NCI-H1048 (cell line): ENCODE measurements around the gene GRIK1.
"Not testable (repeated sequence)": the region's sequence is repeated elsewhere in the genome, so short reads cannot be mapped to it uniquely, and the experiment has no call there.

Experiments
- DNase-seq: peaks from one replicate; lab custom pipeline; 2025; lab: John Stamatoyannopoulos, UW

Gene GRIK1

DNA sequence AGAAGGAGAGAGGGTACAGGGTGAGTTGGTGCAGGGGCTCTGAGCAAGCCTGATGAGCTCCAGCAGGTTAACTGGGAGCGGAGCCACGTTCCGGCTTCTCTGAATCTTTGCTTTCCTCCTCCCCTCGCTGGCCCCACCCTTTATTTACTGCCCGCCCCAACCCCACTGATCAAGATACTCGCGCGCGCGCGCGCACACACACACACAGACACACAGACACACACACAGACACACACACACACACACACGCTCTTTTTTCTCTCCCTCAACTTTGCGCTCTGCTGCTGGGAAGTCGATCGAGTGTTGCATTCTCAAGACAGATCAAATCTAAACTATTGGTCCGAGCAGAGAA lies at the start of gene GRIK1:
Gene GRIK1 (minus strand): TSS at position 73 of the 352 bp plus-strand sequence.
- no peak for DNase-seq

DNA sequence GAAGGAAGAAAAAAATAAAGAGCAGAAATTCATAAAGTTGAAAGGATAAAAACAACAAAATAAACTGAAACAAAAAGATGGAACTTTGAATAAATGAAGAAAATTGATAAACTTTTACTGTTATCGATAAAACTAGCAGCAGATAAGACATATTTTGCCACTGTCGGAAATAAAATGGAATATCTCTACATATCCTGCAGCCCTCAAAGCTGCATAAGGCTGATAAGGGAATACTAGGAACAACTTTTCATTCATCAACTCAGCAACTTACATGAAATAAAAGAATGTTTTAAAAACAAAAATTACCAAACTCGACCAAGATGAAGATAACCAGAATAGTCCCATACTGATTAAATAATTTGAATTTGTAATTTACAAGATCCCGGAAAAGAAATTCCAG lies 48.0 kb upstream of the GRIK1 start:
- no peak for DNase-seq

DNA sequence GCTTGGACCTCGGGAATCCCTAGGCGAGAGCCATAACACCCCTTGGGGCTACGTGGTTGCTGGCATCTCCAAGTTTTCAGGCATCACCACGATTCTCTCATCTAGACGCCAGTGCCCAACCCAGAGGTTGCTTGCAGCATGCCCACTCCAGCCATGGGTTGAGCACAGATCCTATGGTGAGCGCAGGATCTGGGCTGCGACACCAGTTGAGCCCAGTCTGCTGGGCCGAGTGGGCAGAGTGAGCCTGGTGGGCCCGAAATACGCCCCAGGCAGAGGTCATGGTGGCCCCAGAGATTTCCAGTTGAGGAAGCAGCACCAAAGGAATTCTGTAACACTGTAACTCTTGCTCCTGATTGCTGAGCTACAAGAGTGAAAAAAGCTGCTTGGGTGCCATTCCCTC lies 46.1 kb upstream of the GRIK1 start:
- no peak for DNase-seq

DNA sequence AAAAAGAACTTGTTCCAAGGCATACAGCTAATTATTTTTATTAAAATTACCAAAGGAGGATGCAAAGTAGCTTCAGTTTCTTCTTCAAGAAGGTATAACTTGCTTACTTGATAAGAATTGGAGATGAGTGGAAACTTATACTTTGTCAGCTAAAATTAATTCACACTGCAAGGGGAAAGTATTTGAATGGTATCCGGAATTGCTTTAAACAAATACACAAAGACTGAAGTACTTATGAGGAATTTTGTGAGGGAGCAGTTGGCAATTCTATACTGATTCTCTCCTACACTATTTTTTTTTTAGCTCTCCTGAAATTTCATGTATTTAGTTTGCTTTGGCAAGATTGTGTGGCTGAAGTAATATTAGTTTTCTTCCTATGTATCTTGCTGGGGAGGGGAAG lies 39.2 kb upstream of the GRIK1 start:
- no peak for DNase-seq

DNA sequence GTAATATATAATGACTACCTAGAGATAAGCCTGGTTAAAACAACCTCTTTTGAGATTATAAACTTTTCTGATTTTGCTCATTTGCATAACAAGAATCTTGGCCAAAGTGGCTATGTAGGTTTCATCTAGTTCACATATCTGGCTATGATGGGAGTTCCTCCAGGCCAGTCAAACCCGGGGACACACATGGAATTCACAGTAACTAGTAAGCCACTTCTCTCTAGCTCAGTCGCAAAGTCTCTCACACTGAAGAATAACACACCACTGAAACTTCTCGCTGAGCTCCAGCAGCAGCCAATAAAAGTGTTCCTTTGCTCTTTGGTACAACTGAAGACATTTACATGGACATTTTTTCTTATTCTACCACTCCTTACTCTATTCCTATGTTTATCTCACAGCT lies 36.0 kb upstream of the GRIK1 start:
- DNase-seq: no peak

DNA sequence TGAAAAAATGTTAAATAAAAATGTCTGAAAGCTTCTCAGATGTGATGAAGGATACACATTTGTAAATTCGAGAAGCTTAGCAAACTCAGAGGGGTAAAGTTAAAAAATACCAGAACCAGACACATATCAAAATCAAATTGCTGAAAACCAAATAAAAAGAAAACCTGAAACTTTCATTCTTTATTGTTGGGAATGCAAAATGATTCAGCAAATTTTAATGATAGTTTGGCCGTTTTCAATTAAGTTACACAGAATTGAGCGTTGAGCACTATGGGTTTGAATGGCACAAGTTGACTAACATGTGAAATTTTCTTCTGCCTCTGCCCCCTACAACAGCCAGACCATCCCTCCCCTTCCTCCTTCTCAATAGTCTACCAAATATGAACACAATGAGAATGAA lies 33.5 kb upstream of the GRIK1 start:
- no peak for DNase-seq

DNA sequence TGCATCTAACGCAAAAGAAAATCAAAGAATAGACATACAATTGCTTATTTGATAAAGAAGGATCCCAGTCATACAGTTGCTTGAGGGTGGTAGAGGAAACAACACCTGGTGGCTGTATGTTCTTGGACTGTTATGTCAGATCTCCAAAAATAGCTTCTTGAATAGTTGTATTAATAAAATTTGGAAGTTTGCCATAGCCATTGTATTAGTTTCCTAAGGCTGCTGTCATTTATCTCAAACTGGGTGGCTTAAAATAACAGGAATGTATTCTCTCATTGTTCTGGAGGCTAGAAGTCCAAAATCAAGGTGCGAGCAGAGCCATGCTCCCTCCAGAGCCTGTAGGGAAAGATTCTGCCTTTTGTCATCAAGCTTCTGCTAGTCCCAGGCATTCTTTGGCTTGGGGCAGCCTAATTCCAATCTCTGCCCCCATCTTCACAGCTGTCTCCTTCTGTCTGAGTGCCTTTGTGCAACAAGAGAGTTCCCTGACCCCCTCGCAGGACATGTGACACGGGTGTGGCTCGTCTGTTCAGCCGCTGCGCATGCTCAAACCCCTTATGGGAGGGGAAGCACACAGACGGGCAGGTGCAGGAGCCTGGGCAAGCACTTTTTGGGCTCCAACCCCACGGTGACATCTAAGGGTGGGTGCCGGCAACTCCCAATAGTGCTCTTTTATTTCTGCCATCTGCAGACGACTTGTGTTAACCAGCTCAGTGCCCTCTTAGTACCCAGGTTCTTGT lies 21.7 kb upstream of the GRIK1 start:
- no peak for DNase-seq

DNA sequence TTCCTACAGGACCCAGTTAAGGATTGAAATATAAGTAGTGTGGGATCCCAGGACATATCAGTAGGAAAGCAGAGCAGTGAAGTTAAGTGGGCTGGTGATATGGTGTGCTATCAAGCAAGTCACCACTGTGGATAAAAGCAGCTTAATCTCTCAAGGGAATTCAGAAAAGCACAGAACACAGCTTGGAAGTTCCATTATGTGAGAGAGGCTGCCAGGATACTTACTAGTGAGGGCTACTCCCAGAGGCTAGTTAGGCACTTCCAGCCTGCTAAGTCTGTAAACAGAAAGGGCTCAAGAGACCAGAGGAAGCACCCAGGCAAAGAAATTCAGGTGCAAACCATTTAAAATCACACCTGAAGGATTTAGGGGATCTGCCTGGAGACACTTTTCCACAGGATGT lies 18.8 kb upstream of the GRIK1 start:
- DNase-seq: no peak

DNA sequence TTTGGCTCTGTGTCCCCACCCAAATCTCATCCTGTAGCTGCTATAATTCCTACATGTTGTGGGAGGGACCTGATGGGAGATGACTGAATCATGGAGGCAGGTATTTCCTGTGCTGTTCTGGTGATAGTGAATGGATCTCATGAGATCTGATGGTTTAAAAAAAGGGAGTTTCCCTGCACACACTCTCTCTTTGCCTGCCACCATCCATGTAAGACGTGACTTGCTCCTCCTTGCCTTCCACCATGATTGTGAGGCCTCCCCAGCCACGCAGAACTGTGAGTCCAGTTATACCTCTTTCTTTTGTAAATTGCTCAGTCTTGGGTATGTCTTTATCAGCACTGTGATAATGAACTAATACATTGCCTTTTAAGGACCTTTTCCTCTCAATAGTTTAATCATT lies 18.2 kb upstream of the GRIK1 start:
- not testable (repeated sequence) for DNase-seq

DNA sequence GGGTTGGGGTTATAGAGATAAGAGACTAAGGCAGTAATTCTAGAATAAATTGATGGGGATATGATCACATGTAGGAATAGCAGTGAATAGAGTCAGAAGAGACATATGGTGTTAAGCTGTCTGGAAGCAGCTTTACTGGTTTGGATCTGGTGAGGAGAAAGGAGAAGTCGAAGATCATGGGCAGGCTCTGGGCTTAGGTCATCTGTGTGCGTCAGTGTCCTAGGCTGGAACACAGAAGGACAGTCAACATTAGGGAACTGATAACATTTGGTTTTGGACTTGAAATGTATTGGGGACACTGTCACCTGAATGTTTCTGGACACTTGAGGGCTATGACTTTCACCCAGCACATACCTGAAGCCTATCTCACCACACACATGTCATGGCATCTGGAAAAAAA lies 13.9 kb upstream of the GRIK1 start:
- no peak for DNase-seq

DNA sequence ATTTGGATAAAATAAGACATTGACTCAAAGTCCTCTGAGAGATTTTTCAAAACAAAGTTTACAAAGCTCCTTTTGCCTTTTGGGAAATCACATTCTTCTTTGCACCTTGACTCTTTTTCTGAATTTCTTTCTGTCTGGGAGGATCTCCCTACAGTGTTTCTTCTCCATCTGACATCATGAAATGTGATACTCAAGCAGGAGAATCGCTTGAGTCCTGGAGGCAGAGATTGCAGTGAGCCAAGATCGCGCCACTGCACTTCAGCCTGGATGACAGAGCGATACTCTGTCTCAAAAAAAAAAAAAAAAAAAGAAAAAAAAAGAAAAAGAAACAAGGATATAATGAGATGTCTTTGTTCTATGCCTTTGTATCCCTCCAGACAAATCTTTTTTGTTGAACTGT lies 13.3 kb upstream of the GRIK1 start:
- no peak for DNase-seq

DNA sequence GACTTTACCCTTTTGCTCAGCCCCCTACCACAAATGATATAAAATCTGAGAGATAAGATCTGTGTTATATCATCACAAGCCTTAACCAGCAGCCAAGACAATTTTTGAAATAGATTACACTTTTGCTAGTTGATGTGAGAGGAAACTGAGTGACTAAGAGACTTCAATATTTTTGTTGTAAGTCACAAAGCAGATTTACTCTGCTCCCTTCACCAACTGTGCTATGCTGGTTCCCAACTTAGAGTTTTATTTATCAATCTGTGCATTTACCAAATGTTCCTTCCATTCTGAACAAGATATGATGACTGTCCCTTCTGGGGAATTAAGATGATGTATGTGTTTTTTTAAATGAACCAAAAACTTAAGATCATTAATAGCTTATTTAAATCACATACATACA lies 12.1 kb upstream of the GRIK1 start:
- DNase-seq: no peak

DNA sequence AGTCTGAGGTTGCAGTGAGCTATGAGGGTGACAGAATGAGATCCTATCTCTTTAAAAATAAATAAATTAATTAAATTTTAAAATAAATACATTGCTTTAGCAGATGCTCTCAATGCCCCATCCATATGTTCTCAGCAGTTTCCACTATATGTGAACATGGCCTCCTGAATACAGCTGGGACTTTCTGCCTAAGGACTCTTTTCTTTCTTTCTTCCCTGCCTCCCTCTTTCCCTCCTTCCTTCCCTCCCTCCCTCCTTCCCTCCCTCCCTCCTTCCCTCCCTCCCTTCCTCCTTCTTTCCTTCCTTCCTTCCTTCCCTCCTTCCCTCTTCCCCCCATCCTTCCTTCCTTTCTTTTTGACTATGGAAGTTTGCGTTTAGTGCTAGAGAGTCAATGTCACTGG lies 10.2 kb upstream of the GRIK1 start:
- DNase-seq: no peak

DNA sequence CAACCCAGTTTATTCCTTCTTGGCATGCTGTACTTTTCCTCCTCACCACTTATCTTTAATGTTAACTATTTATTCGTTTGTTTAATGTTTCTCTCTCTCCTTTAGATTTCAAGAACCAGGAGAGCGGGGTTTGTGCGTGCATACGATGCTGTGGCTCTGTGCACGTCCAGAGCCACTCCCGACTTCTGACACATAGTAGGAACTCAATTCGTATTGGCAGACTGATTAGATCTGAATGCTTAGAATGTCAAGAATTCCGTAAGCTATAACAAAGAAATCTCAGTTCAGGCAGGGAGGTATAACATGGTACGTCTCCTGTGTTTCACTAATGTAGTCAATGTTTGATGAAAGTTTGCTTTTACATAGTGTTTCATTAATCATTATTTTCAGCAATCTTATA lies 7.3 kb upstream of the GRIK1 start:
- no peak for DNase-seq

DNA sequence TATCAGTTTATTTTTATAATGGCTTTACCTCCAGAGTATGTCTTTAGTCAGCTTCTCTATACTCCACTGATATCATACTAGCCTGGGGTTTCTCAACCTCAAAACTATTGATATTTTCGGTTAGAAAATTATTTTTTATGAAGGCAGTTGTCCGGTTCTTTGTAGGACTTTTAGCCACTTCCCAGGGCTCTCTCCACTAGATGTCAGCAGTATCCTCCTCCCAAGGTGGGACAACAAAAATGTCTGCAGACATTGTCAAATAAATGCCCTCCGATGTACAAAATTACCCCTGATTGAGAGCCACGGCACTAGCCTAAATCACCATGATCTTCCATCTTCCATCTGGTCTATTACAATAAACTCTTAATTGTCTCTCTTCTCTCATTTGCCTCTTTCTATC lies 4.1 kb upstream of the GRIK1 start:
- DNase-seq: no peak

DNA sequence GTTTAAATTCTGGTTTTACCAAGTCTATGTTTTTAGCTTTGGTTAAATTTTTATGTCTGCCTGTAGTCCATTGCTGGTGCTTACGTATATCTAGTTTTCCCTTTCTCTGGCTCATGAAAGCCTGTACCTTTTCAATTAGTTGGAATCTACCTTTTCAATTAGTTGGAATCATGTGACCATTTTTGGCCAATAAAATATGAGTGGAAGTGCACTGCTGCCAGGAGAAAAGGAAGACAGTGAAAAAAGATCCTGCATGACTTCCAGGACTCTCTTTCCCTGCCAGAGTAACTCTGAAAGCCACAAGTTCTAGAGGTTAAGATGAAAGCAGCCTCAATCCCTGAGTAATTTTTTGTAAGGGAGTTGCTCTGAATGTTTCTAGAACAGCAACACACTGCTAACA lies 2.2 kb upstream of the GRIK1 start:
- no peak for DNase-seq

DNA sequence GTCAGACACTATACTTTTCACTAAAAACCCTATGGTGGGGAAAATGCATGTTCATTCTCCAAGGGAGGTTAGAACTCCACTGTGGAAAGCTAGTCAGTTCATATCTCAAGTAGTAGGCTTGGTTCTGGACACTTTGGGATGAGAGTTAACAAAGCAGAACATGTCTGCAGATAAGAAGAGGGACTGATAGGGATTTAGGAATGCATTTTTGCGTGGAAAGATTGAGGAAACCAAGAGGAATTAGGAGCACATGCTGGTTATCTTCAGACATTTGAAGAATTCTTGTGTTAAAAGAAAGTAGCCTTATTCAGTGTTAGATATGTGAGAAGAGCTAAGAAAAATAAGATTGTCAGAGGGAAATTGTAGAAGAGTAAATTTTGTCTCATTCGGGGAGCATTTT lies 1.2 kb upstream of the GRIK1 start:
- DNase-seq: no peak

DNA sequence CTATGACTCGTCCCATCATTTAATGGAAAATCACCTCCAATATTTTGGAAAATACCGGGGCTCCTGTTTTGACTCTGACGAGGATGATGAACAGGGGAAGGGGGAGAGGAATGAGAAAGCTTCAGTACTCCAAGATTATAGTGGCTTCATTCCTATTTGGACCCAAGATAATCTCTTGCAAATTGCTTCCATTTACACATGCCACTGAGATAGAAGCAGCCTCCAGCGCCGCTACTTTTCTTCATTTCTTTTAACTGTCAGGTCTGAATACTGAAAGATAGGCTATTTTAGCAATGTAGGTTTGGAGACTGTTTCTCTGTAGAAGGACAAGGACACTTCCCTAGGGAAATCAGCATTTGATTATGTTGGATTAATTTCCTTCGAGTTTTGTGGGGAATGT lies 565 bp upstream of the GRIK1 start:
- DNase-seq: no peak

DNA sequence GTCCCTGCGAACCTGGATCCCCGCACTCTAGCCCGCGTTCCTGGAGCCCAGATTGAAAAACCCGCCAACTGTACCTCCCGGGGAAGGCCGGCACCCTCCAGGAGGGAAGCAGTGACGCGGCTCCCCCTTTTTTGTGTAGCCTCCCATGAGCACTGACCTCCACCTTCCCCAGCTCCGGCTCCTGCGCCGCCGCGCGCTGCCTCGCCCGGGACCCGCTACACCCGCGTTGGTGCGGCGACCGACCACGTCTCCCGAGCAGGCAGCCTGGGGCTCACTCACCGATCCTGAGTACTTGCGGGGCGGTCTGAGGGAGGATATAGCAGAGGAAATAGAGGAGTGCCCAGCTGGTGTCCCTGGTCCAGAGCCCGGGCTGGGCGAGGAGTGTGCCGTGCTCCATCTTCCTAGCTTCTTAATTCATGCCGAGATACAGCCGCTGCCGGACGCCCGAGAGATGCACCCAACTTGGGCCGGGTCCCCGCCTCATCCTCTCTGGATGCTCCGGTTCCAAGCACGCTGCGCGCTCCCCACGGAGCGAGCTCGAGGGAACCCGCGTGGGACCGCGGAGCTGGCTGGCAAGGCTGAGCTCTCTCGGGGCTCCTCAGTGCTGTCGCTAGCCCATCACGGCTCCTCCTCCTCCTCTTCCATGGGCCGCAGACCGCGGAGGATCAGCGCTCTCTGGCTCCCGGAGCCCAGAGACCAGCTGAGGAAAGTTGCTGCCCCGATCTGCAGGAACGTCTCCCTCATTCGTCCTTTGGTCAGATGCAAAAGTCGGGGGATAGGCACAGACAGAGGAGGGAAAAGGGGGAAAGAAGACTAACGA lies 482 bp downstream of the GRIK1 start:
- DNase-seq: no peak

DNA sequence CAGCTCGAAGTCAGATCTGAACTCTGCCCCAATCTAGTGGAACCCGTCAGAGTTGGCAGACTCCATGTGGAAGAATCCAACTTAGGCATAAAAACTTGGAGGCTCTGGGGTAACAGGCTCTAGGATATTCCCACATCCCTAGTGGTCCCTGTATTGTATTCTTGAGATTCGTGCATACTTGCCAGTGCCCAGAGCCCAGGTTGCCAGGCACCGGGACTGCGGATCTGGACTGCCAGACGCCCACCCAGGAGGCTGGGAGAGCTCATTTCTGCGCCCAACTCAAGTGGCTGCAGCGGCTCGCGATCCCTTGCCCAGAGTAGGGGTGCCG lies 1.1 kb downstream of the GRIK1 start:
- DNase-seq: no peak

DNA sequence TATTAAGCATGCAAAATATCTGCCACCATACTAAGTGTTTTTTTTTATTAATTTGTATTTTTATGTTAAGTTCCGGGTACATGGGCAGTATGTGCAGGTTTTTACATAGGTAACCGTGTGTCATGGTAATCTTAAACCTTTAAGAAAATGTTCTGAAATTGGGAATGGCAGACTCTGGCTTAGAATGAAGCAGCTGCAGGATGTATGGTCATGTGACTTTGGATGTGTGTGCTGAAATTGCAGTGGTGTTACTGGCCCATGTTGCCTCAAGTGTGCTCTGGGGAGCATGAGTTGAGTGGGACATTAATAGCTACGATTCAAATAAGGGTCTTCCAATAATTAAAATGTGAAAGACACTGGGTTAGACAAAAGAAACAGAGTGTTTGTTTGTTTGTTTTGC lies 6.7 kb downstream of the GRIK1 start:
- DNase-seq: no peak

DNA sequence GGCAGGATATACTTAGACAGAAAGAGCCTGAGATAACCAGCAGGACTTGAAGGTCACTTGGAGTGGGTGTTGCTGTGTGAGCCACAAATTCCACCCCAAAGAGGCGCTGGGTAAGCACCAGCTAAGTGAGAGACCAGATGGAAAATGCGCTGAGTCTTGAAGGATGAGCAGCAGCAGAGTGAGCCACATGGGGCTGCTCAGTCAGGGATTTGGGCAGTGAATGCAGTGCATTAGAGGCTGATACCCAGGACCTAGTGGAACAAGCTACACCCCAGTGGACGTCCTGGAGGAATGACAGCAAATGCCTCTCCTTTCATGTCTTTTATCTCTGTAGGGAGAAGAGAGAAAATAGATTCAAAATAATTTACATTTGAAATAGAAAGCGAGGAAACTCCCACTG lies 11.3 kb downstream of the GRIK1 start:
- no peak for DNase-seq

DNA sequence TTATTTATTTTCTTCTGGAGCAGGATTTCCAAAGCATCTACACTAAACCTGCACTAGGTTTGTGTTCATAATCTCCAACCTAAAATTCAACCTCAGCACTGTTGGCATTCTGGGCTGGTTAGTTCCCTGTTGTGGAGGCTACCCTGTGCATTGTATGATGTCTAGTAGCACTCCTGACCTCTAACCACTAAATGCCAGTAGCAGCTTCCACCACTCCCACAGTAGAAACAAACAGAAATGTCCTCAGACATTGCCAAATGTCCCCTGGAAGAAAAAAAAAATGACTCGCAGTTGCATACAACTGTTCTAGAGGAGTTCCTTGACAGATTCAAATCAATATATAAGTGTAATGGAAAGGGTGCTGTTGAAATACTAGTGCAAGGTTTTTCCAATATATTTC lies 18.9 kb downstream of the GRIK1 start:
- no peak for DNase-seq

DNA sequence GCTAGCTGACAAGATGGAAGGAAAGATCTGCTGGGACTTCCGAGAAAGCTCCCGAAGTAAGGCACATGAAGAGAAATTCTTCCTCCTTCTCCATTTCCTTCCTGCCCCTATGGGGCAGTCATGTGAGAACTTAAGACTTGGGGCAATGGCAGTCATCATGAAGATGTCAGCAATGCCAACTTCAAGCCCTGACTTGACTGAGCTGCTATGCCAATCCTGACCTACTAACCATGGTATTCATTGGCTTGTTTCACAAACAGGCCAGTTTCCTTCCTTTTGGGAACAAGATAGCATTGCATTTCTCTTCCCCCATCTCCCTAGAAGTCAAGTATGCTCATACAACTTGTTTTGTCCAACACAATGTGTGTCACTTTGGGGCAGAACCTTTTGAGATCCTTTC lies 25.5 kb downstream of the GRIK1 start:
- no peak for DNase-seq
